Measurements from ENCODE around the gene ANTXR1. TPM values are rescaled to one million over a fixed set of nuclear protein-coding genes. Genes with fewer than 3 reads are reported as not detected.

The ANTXR1 gene
- total RNA-seq, 2 donors from 2014 or later = 48.3 to 54.5 TPM

GRCh38 chr2:69168144-69168813 lies 155.3 kb downstream of the ANTXR1 start:
- no peaks in the 10 kb centered on the region for H3K9me3 Mint-ChIP-seq
- Histone ChIP-seq H3K9ac (ENCODE audit: extremely low read depth, low read length, poor library complexity, severe bottlenecking) (no peak overlapping the region), H3K9me3 (ENCODE audit: control insufficient read depth, low read length) (no peaks in the 10 kb centered on the region), H3K4me3 (ENCODE audit: low read length) (no peak overlapping the region), H3K27ac (ENCODE audit: low read depth, low read length) (no peak overlapping the region), H3K4me1 (ENCODE audit: control insufficient read depth, insufficient read depth, low read length) (peaks cover 6% of the 10 kb centered on the region), H3K36me3 (ENCODE audit: control insufficient read depth, insufficient read depth, low read length) (no peaks in the 10 kb centered on the region), H3K27me3 (ENCODE audit: control insufficient read depth, insufficient read depth, low read length, poor library complexity, severe bottlenecking) (no peaks in the 10 kb centered on the region)
- no peak overlapping the region for H3K4me3 Mint-ChIP-seq
- no peak overlapping the region for H3K27ac Mint-ChIP-seq
- H3K4me1 Mint-ChIP-seq = peaks cover 19% of the 10 kb centered on the region
- H3K36me3 Mint-ChIP-seq (ENCODE audit: low read depth) = peaks cover 19% of the 10 kb centered on the region
- no peaks in the 10 kb centered on the region for H3K27me3 Mint-ChIP-seq (ENCODE audit: insufficient read depth)
- 91 to 93% methylated on average over 2 to 3 of the region's 3 CpGs for WGBS, 2 experiments (ENCODE audit: insufficient coverage in 1 of 2, insufficient read length in 1 of 2)
- DNase-seq = no peak
- TF ChIP-seq CTCF (conservative IDR thresholded peaks at IDR 0.05) = no peak

- no peaks in the 10 kb centered on the region for H3K36me3 ChIP-seq (ENCODE audit: control insufficient read depth, insufficient read depth, low read length)
- WGBS, 2 experiments (ENCODE audit: insufficient coverage in 1 of 2, insufficient read length in 1 of 2) = 91 to 98% methylated on average over 4 to 6 of the region's 6 CpGs
- peaks cover 15% of the 10 kb centered on the region for H3K36me3 Mint-ChIP-seq (ENCODE audit: low read depth)
Measured at GRCh38 chr2:69168950-69169654, 156.1 kb downstream of the ANTXR1 start.

More at GRCh38 chr2:69168950-69169654, 156.1 kb downstream of the ANTXR1 start:
- Histone ChIP-seq H3K27ac (ENCODE audit: low read depth, low read length) (peak overlapping the region; percentile 13), H3K27me3 (ENCODE audit: control insufficient read depth, insufficient read depth, low read length, poor library complexity, severe bottlenecking) (no peaks in the 10 kb centered on the region), H3K4me1 (ENCODE audit: control insufficient read depth, insufficient read depth, low read length) (peaks cover 6% of the 10 kb centered on the region), H3K9me3 (ENCODE audit: control insufficient read depth, low read length) (no peaks in the 10 kb centered on the region), H3K9ac (ENCODE audit: extremely low read depth, low read length, poor library complexity, severe bottlenecking) (no peak overlapping the region), H3K4me3 (ENCODE audit: low read length) (no peak overlapping the region)
- H3K27ac Mint-ChIP-seq = no peak overlapping the region
- no peak overlapping the region for H3K4me3 Mint-ChIP-seq
- peaks cover 17% of the 10 kb centered on the region for H3K4me1 Mint-ChIP-seq
- no peak for DNase-seq
- no peak for TF ChIP-seq CTCF (conservative IDR thresholded peaks at IDR 0.05)
- no peaks in the 10 kb centered on the region for H3K9me3 Mint-ChIP-seq
- H3K27me3 Mint-ChIP-seq (ENCODE audit: insufficient read depth) = no peaks in the 10 kb centered on the region
